ENCODE measurements around the gene SFTPA1. TPM values are rescaled to one million over a fixed set of nuclear protein-coding genes. Genes with fewer than 3 reads are reported as not detected.

SFTPA1 gene
- total and polyA plus RNA-seq, 2 experiments from 2014 or later: not detected

DNA sequence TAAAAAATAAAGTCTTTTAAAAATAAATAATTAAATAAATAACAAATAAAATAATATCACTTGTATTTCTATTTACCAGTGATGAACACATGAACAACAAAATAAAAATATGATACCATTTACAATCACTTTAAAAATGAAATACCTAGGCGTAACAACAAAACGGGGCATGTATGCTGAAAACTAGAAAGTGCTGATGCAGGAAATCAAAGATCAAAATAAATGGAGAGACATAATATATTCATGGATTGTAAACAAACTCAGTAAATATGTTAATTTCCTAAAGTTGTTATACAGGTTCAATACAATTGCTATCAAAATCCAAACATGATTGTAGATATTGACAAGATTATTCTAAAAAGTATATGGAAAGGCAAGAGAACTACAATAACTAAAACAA is 31.4 kb upstream of the SFTPA1 start (continued):
- TF ChIP-seq, protein P1, sequence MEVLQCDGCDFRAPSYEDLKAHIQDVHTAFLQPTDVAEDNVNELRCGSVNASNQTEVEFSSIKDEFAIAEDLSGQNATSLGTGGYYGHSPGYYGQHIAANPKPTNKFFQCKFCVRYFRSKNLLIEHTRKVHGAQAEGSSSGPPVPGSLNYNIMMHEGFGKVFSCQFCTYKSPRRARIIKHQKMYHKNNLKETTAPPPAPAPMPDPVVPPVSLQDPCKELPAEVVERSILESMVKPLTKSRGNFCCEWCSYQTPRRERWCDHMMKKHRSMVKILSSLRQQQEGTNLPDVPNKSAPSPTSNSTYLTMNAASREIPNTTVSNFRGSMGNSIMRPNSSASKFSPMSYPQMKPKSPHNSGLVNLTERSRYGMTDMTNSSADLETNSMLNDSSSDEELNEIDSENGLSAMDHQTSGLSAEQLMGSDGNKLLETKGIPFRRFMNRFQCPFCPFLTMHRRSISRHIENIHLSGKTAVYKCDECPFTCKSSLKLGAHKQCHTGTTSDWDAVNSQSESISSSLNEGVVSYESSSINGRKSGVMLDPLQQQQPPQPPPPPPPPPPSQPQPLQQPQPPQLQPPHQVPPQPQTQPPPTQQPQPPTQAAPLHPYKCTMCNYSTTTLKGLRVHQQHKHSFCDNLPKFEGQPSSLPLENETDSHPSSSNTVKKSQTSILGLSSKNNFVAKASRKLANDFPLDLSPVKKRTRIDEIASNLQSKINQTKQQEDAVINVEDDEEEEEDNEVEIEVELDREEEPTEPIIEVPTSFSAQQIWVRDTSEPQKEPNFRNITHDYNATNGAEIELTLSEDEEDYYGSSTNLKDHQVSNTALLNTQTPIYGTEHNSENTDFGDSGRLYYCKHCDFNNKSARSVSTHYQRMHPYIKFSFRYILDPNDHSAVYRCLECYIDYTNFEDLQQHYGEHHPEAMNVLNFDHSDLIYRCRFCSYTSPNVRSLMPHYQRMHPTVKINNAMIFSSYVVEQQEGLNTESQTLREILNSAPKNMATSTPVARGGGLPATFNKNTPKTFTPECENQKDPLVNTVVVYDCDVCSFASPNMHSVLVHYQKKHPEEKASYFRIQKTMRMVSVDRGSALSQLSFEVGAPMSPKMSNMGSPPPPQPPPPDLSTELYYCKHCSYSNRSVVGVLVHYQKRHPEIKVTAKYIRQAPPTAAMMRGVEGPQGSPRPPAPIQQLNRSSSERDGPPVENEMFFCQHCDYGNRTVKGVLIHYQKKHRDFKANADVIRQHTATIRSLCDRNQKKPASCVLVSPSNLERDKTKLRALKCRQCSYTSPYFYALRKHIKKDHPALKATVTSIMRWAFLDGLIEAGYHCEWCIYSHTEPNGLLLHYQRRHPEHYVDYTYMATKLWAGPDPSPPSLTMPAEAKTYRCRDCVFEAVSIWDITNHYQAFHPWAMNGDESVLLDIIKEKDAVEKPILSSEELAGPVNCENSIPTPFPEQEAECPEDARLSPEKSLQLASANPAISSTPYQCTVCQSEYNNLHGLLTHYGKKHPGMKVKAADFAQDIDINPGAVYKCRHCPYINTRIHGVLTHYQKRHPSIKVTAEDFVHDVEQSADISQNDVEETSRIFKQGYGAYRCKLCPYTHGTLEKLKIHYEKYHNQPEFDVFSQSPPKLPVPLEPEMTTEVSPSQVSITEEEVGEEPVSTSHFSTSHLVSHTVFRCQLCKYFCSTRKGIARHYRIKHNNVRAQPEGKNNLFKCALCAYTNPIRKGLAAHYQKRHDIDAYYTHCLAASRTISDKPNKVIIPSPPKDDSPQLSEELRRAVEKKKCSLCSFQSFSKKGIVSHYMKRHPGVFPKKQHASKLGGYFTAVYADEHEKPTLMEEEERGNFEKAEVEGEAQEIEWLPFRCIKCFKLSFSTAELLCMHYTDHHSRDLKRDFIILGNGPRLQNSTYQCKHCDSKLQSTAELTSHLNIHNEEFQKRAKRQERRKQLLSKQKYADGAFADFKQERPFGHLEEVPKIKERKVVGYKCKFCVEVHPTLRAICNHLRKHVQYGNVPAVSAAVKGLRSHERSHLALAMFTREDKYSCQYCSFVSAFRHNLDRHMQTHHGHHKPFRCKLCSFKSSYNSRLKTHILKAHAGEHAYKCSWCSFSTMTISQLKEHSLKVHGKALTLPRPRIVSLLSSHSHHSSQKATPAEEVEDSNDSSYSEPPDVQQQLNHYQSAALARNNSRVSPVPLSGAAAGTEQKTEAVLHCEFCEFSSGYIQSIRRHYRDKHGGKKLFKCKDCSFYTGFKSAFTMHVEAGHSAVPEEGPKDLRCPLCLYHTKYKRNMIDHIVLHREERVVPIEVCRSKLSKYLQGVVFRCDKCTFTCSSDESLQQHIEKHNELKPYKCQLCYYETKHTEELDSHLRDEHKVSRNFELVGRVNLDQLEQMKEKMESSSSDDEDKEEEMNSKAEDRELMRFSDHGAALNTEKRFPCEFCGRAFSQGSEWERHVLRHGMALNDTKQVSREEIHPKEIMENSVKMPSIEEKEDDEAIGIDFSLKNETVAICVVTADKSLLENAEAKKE (CRISPR knock-in tag; IDR thresholded peaks at IDR 0.05): no peak
- TF ChIP-seq POLR2AphosphoS5 (IDR thresholded peaks at IDR 0.05; ENCODE audit: low read depth) (no peak), CREB1 (CRISPR knock-in tag; IDR thresholded peaks at IDR 0.05; ENCODE audit: low read depth) (no peak)
- TF ChIP-seq, protein P2, sequence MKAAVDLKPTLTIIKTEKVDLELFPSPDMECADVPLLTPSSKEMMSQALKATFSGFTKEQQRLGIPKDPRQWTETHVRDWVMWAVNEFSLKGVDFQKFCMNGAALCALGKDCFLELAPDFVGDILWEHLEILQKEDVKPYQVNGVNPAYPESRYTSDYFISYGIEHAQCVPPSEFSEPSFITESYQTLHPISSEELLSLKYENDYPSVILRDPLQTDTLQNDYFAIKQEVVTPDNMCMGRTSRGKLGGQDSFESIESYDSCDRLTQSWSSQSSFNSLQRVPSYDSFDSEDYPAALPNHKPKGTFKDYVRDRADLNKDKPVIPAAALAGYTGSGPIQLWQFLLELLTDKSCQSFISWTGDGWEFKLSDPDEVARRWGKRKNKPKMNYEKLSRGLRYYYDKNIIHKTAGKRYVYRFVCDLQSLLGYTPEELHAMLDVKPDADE (IDR thresholded peaks at IDR 0.05): no peak

DNA sequence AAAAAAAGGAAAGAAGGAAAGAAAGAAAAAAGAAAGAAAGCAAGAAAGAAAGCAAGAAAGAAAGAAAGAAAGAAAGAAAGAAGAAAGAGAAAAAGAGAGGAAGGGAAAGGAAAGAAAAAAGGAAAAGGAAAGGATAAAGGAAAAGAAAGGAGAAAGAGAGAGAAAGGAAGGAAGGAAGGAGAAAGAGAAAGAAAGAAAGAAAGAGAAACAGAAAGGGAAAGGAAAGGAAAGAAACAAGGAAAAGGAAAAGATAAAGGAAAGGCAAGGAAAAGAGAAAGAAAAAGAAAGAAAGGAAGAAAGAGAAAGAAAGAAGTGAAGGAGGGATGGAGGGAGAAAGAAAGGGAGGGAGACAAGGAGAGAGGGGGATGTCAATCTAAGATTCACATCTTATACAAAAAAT is 29.7 kb upstream of the SFTPA1 start:
- Mint-ChIP-seq H3K4me3 (no peak overlapping the region), H3K9me3 (peaks cover 5% of the 10 kb centered on the region; the same call in 2 of the 3 replicates), H3K36me3 (ENCODE audit: low read depth) (no peaks in the 10 kb centered on the region), H3K4me1 (no peaks in the 10 kb centered on the region; the same call in 2 of the 3 replicates), H3K27ac (no peak overlapping the region), H3K27me3 (ENCODE audit: insufficient read depth, low read depth, poor library complexity) (no peaks in the 10 kb centered on the region)
- no peaks in the 10 kb centered on the region for H3F3A ChIP-seq (replicated peaks; ENCODE audit: low read depth)
- no peaks in the 10 kb centered on the region for H3K9me2 ChIP-seq (ENCODE audit: insufficient read depth)
- no peaks in the 10 kb centered on the region for H3K27me3 ChIP-seq (ENCODE audit: insufficient read depth)
- H3K27ac ChIP-seq (ENCODE audit: low read depth): no peak overlapping the region
- H3K36me3 ChIP-seq (ENCODE audit: insufficient read depth): no peaks in the 10 kb centered on the region
- H3K79me2 ChIP-seq (replicated peaks; ENCODE audit: insufficient read depth): no peaks in the 10 kb centered on the region
- H2AFZ ChIP-seq: no peak overlapping the region
- no peak overlapping the region for H3K4me3 ChIP-seq
- DNase-seq (ENCODE audit: low spot score) (no peak), ATAC-seq (no peak)
- no peaks in the 10 kb centered on the region for H4K20me1 ChIP-seq (replicated peaks; ENCODE audit: insufficient read depth)
- H3K4me1 ChIP-seq (ENCODE audit: insufficient read depth): no peaks in the 10 kb centered on the region
- no peak overlapping the region for H3K4me2 ChIP-seq
- TF ChIP-seq ZNF114 (CRISPR knock-in tag; IDR thresholded peaks at IDR 0.05): no peak
- TF ChIP-seq POLR2AphosphoS5 (IDR thresholded peaks at IDR 0.05; ENCODE audit: low read depth): no peak
- TF ChIP-seq, protein P3, sequence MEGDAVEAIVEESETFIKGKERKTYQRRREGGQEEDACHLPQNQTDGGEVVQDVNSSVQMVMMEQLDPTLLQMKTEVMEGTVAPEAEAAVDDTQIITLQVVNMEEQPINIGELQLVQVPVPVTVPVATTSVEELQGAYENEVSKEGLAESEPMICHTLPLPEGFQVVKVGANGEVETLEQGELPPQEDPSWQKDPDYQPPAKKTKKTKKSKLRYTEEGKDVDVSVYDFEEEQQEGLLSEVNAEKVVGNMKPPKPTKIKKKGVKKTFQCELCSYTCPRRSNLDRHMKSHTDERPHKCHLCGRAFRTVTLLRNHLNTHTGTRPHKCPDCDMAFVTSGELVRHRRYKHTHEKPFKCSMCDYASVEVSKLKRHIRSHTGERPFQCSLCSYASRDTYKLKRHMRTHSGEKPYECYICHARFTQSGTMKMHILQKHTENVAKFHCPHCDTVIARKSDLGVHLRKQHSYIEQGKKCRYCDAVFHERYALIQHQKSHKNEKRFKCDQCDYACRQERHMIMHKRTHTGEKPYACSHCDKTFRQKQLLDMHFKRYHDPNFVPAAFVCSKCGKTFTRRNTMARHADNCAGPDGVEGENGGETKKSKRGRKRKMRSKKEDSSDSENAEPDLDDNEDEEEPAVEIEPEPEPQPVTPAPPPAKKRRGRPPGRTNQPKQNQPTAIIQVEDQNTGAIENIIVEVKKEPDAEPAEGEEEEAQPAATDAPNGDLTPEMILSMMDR (conservative IDR thresholded peaks at IDR 0.05; ENCODE audit: low read depth in 2 of 2): no peak
- no peak for TF ChIP-seq EZH2 (IDR thresholded peaks at IDR 0.05; ENCODE audit: low read depth, unreplicated experiment)

Measured in GM23338 (cell line).